ENCODE data around the gene UAP1. TPM values are rescaled to one million over a fixed set of nuclear protein-coding genes. Genes with fewer than 3 reads are reported as not detected.

The UAP1 gene
- total RNA-seq, 1 donor from 2014 or later = 67.0 TPM

- DNase-seq (ENCODE audit: extremely low read depth, low read depth, low spot score) = no peak
Observed at GRCh38 chr1:162612606-162613400, 51.3 kb downstream of the UAP1 start.

GRCh38 chr1:162616848-162617247 lies 55.3 kb downstream of the UAP1 start:
- DNase-seq (ENCODE audit: extremely low read depth, low read depth, low spot score) = no peak

- DNase-seq (ENCODE audit: extremely low read depth, low read depth, low spot score) = no peak
Observed at GRCh38 chr1:162617513-162617912, 56.0 kb downstream of the UAP1 start.

- DNase-seq (ENCODE audit: extremely low read depth, low read depth, low spot score) = no peak
Observed at GRCh38 chr1:162619076-162619475, 57.6 kb downstream of the UAP1 start.

- no peak for DNase-seq (ENCODE audit: extremely low read depth, low read depth, low spot score)
Observed at GRCh38 chr1:162621256-162621655, 59.7 kb downstream of the UAP1 start.

- no peak for DNase-seq (ENCODE audit: extremely low read depth, low read depth, low spot score)
Observed at GRCh38 chr1:162625679-162626078, 64.2 kb downstream of the UAP1 start.

- DNase-seq (ENCODE audit: extremely low read depth, low read depth, low spot score) = no peak
Observed at GRCh38 chr1:162626094-162626493, 64.6 kb downstream of the UAP1 start.

- no peak for DNase-seq (ENCODE audit: extremely low read depth, low read depth, low spot score)
Observed at GRCh38 chr1:162626761-162627160, 65.2 kb downstream of the UAP1 start.

GRCh38 chr1:162627662-162628296 lies 66.3 kb downstream of the UAP1 start:
- DNase-seq (ENCODE audit: extremely low read depth, low read depth, low spot score) = no peak

GRCh38 chr1:162629077-162629627 lies 67.6 kb downstream of the UAP1 start:
- no peak for DNase-seq (ENCODE audit: extremely low read depth, low read depth, low spot score)

- DNase-seq (ENCODE audit: extremely low read depth, low read depth, low spot score) = no peak
Observed at GRCh38 chr1:162629651-162630050, 68.1 kb downstream of the UAP1 start.

GRCh38 chr1:162631546-162632191 lies 70.1 kb downstream of the UAP1 start:
- no peak for DNase-seq (ENCODE audit: extremely low read depth, low read depth, low spot score)

GRCh38 chr1:162632217-162632666 lies 70.7 kb downstream of the UAP1 start, which contains the start of gene DDR2:
TSS of gene DDR2 (plus strand) at chr1:162632464. CDS start at chr1:162719064, 86,600 bp downstream.
- DNase-seq (ENCODE audit: extremely low read depth, low read depth, low spot score) = no peak

GRCh38 chr1:162632698-162633080 lies 71.2 kb downstream of the UAP1 start:
- no peak for DNase-seq (ENCODE audit: extremely low read depth, low read depth, low spot score)

- DNase-seq (ENCODE audit: extremely low read depth, low read depth, low spot score) = no peak
Observed at GRCh38 chr1:162633081-162633762, 71.7 kb downstream of the UAP1 start.

- no peak for DNase-seq (ENCODE audit: extremely low read depth, low read depth, low spot score)
Observed at GRCh38 chr1:162635418-162635817, 73.9 kb downstream of the UAP1 start.

GRCh38 chr1:162639718-162640117 lies 78.2 kb downstream of the UAP1 start:
- no peak for DNase-seq (ENCODE audit: extremely low read depth, low read depth, low spot score)

GRCh38 chr1:162641114-162641513 lies 79.6 kb downstream of the UAP1 start:
- no peak for DNase-seq (ENCODE audit: extremely low read depth, low read depth, low spot score)

GRCh38 chr1:162644986-162645314 lies 83.4 kb downstream of the UAP1 start:
- DNase-seq (ENCODE audit: extremely low read depth, low read depth, low spot score) = no peak

GRCh38 chr1:162645666-162646065 lies 84.1 kb downstream of the UAP1 start:
- no peak for DNase-seq (ENCODE audit: extremely low read depth, low read depth, low spot score)

- DNase-seq (ENCODE audit: extremely low read depth, low read depth, low spot score) = no peak
Observed at GRCh38 chr1:162649583-162649982, 88.1 kb downstream of the UAP1 start.
